Activated T-cell treated with anti-CD3 and anti-CD28 coated beads for 1 hour (primary cell): ENCODE results near the gene LYRM2.
A peak's percentile ranks its signal among the peaks of the same experiment; 100 is the strongest.

Source experiments
- DNase-seq: peaks from one replicate; pipeline ENCODE4 v3.0.0-alpha.2; 2020; ENCODE audit warnings: low read depth

The LYRM2 gene, protein sequence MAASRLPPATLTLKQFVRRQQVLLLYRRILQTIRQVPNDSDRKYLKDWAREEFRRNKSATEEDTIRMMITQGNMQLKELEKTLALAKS

DNA sequence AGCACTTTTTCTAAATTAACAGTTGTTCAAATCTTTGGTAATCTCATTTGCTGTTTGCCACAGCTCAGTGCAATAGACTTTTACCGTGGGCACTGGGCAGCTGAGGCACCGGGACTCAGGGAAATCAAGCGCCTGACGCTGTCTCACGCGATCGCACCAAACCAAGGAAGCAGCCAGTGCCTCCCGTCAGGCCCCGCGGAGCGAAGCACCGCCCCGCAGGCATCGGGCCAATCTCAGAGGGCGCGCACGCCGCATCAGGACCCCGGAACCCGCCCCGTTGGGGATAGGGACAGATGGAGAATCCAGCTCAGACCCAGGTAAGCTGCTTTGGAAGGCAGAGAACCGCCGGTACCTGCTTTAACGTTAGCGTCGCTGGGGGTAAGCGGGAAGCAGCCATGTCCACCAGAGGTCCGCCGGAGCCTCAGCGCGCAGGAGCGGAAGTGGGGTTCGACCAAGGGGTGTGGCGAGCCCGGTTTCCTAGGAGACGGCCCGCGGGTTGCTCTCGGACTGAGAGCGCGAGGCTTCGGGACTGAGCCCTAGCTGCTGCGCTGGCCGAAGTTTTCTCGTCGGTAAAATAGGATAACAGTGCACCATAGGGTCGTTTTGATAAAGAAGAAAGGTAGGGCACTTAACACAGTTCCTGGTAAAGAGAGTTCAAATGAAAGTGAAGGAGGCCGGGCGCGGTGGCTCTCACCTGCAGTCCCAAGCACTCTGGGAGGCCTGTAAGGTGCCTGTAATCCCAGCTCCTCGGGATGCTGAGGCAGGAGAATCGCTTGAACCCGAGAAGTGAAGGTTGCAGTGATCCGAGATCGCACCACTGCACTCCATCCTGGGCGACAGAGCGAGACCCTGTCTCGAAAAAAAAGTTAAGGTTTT is at the start of gene LYRM2:
Gene LYRM2, minus strand, starts transcription at position 428 of the 876 bp plus-strand sequence. Its CDS starts 31 bp downstream, at position 397.
- DNase-seq = peak; percentile 85

DNA sequence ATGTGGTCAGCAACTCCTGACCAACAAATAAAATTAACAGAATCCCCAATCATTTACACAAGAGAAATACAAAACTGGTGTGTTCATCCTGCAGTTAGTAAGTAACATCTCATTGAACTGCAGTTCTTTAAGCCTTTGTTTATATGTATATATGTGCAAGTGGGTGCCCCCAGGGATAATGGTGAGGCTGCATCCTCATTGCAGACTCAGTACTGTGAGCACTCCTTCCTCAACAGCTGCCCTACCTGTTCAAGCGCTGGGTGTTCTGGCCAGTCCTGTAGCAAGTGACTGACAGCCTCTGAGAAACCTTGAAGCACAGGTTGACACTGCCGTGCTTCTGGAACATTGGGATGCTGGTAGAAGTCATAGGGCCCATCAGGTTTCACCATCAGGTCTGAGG is 49.8 kb upstream of the LYRM2 start:
- no peak for DNase-seq

DNA sequence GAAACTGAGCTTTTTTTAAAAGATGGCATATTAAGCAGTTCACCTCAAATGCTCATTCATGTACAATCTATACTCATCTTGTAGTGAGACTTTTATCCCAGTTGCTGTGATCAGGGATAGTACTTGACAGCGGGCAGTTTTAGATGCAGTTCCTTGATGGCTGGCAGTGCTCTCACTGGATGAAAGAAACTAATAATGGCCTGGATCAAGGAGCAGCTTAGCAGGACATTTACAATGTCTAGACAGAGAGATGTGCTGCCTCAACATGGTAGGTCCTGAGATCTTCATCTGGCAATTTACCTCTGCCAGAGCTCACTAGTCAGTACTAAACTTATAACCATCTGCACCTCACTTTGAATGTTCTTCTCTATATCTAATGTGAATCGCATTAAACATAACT is 46.8 kb upstream of the LYRM2 start:
- DNase-seq = no peak

DNA sequence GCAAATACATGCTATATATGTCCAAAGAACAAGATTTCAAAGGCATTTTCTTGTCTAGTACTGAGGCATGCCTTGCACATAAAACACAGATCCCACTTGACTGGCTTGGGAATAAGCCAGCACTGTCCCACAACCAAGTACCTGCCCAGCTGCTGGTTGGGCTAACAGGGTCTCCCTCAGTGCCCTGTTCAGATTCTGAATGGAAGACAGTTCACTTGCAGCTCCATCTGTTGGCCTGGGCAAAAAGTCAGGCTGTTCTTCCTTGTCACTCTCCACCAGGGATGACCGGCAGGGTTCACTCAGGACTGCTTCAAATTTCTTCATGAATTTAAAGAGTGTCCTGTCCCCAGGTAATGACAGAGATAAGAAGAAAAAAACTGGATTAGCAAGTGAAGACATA is 44.4 kb upstream of the LYRM2 start:
- DNase-seq = no peak

DNA sequence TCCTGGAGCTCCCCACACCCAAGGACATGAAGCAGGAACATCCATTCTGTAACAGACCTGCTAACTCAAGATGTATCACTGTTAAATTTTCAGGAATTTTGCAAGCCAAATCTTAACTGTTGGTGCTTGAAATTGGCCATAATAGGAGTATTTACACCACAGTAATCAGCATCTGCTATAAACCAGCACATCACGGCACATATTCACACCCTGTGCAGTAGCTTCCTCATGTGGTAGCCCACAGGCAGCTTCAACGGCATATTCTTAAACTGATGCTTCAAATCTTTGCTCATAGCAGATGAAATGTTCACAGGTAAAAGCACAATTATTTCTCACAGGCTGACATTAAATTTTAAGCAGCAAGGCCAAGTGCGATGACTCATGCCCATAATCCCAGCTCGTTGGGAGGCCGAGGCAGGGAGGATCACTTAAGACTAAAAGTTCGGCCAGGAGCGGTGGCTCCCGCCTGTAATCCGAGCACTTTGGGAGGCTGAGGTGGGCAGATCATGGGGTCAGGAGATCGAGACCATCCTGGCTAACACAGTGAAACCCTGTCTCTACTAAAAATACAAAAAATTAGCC is 43.5 kb upstream of the LYRM2 start:
- DNase-seq = no peak

DNA sequence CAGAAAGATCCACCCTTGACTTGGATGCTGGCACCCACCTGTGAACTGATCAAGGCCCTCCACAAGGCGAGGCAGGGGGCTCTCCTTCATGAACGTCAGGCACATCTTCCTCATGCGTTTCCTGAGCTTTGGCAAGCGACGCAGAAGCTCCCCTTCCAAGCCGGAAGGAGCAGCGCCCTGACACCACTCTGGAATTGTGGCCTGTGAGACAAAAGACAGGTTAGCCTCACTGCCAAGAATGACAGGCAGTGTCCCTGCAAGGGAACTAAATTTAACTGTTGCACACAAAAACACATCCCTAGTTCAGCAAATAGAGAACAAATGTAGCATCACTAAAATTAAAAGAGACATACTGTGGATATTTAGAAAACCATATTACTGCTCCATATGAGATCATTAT is 42.0 kb upstream of the LYRM2 start:
- DNase-seq = no peak

DNA sequence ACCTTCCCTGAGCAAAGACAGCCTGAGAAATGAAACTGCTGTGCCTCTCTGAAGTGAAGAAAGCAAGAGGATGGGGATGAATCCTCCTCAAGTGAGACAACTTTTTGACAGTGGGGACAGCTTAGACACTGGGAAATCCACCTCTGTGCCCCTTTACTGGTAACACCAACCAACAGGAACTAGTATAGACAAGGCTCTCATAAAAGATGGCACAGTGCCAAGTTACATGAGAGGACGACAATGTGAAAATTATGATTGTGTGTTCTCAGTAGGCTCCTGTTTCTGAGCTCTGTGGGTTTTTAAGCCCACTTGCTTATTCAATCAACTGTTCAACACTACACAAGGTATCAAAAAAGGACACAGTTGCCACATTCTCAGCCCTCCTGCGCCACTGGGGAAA is 41.6 kb upstream of the LYRM2 start:
- no peak for DNase-seq

DNA sequence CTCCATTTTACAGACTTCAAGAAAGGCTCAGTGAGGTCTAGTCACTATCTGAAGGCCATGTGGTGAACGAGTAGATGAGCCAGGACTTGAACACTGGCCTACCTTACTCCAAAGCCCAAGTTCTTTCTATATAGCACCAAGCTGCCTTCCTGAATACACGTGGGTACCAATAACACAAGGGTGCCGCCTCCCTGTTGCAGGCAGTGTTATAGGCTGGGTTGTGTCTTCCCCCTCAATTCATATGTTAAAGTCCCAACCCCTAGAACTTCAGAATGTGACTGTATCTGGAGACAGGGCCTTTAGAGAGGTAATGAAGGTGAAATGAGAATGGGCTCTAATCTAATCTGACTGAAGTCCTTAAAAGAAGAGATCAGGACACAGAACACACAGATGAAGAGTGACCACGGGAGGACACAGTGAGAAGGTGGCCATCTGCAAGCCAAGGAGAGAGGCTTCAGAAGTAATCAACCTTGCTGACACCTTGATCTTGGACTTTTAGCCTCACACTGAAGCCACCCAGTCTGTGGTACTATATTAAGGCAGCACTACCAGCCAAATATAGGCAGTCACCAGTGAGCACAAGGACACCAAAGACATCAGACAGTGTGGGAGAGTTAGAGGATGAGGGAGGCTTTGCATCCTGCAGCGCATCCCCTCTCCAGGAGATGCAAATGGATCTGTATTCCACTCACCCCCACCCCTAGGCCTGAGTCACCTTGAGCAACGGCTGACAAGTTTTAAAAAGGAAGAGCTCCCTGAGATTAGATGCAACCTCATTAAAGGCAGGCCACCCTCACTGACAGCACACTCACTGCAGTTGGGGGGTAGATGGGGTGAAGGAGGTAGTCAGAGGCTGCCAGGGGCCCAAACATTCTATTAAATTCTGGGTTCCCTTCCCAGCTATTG is 40.9 kb upstream of the LYRM2 start:
- DNase-seq = no peak

DNA sequence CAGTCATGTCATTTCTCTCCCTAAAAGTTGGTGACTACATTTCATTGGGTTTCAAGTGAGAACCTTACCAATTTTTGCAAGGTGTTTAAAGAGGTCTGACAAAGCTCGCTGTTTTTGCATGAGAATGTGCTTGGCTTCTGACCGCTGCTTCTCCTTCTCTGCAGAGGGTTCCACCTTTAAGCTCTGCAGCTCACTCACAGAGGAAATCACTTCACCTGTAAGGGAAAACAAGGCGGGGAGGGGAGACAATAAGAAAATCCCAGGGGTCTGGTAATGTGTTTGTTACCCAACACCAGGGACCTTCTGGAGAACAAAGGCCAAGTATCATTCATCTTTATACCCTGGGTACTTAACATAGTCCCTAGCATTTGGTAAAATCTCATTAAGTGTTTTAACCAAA is 40.0 kb upstream of the LYRM2 start:
- no peak for DNase-seq

DNA sequence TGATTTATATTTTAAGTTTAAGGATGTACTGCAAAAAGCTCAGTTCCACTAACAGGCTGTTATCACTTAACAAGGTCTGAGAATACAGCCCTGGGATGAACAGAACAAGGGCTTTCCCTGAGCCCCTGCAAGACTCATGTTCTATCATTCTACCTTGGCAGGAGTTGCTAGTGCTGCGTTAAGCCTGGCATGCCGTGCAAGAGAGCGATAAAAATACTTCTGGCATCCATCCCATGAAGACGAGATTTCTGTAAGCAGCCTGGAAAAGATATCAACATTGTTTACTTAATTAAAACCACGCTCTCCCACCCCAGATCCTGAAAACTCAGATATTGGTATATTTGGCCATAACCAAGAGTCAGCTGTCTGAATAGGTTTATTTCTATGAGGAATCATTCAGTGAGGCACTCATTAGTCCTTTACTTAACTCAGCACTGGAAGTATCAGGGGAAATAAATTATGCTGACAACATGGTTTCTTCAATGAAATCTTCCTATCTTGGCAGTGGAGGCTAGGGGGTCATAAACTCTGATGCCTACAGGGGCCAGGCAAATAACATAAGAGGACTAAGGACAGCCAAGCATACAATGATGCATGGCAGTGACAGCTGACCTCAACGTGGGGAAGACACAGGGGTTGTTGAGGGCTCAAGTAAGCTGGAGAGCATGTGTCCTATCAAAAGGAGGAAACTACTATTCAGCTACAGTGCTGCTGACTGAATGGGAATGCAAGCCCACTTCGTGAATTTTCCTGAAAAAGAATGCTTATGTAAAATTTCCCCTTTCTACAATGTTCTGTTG is 37.6 kb upstream of the LYRM2 start:
- DNase-seq = no peak

DNA sequence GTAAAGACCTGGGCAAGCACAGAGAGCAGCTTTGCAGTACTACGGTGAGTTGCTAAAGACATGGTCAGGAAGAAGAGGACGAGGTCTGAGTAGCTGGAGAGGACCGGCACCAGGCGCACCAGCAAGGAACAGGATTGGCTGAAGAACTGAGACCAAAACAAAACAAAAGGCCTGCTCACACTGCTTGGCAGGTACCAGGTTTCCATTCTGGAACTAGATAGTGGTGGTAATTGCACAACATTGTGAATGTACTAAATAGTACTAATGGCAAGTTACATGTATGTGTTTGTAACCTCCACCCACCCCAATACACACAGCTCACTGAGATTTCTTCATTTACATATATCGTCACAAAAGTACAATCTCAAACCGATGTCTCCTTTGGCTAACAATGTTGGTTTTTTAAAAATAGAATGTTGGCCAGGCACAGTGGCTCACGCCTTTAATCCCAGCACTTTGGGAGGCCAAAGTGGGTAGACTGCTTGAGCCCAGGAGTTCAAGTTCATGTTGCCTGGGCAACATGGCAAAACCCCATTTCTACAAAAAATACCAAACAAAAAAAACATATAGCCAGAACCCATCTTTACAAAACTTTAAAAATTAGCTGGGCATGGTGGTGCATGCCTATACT is 32.5 kb upstream of the LYRM2 start:
- DNase-seq = no peak

DNA sequence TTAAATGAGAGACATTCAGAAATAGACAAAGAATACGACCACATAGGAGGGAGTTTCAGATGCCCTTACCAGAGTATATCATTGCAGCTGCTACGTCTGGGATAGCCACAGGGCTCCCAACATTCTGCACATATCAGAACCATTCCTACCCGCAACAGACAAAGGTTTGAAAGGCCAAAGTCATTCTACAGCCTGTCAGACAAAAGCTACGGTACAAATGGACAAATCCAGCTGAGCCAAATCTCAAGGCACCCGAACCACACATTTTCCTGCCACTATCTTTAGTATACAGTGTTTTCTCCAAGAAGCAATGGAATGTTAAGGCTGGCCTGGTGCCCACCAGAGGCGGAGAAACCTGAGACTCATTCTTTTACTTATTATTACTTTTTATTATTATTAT is 30.5 kb upstream of the LYRM2 start:
- DNase-seq = no peak

DNA sequence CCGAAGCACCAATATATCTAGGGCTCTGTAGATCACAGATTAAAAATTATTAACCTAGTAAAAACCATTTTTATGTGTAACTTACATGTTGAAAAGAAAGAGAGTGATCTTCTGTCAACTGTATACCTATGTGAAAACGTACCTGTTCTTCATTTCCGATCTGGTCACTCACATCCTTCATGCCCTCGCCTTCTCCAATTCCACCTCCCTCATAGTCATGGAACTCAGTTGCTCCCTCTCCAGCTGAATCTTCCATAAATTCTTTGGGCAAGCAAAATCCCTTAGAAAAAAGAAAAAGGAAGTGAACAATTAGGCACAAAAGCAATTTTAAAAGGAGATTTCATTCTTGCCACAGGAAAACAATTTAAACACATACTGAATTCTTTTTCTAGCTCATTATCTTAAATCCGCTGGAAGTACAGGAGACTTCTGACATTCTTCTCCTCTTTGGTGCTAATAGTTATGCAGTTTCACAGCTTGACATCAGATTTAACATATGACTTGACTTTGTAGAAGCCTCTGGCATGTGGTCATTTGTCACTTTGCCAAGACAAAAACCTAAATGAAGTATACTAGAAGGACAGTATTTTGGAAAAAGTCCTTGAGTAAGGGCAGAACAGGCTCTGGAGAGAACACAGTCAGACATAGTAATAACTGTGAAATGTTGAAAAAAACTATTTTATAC is 29.5 kb upstream of the LYRM2 start:
- DNase-seq = no peak

DNA sequence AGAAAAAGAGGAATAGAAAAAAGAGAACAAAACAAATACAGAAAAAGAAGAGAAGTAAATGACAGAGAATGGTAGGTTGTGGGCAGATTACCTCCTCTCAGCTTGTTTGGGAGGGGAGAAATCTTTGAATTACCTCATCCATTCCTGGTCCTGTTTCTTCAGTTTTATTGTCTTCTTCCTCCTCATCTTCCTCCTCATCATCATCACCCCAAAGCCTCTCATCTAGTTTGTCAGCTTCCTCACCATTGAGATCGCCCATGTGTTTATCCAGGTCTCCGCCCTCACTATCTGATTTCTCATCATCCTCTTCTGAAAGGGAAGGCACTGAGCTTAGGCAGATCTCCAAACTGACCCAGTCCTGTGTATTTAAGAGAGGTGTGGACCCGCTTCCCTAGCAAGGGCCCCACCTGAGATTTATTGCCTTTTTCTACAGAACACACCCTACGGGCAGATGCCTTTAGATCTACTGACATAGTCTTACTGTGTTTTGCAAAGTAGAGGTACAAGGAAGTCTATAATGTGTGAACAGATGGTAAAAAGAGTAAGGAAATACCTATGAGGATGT is 24.2 kb upstream of the LYRM2 start:
- no peak for DNase-seq

DNA sequence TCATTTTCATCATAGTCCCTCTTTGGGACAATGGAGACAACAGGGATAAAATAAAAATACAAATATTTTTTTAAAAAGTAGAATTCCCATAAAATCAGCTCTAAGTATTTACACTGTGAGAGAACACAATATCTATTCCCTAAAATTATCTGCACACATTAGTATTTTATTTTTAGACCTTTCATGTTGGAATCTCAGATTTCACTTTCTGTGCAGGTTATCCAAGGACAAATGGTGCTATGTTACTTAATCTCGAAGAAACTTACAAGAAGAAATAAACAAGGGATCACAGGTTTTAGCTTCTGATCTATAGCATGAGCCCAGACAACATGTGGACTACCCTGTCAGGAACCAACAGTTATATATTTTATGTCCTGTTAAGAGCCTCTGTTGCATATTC is 23.0 kb upstream of the LYRM2 start:
- no peak for DNase-seq

DNA sequence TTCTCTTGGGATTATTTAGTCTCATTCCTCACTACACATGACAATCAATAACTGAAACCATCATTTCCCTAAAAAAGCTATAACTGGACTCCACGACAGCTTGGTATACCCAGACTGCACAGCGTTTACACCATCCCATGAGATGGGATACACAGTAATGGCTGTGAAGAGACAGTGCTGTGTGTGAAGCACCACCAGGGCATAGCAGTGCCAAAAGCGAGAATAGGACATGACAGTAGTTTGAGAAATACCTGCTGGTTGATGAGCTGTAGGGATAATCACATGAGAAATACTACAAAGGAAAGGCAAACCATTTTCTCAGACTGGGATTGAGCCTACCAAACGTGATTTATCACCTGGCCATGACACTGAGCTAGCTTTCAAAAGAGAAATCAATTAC is 22.4 kb upstream of the LYRM2 start:
- DNase-seq = no peak

DNA sequence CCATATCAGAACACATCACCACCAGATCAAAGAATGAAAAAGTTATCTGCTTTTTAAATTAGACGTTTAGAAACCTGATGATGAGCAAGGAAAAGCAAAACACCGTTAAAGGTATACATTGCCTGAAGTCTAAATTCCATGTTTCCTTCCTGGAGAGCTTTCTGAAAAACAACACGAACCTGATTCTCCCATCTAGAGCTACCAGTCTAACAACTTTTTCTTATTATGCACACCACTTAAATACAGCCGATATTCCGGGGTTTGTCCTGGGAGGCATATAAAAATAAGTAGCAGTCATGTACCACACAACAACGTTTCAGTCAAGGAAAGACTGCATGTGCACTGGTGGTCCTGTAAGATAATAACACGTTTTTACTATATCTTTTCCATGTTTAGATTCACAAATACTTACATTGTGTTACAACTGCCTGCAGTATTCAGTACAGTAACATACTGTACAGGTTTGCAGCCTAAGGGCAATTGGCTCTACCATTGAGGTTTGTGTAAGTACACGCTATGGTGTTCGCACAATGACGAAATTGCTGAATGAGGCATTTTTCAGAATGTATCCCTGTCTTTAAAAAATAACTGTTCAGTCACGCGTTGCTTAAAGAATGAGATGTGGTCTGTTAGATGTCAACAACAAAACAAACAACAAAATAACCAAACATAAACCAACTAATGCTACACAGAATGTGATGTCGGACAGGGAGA is 19.1 kb upstream of the LYRM2 start:
- no peak for DNase-seq

DNA sequence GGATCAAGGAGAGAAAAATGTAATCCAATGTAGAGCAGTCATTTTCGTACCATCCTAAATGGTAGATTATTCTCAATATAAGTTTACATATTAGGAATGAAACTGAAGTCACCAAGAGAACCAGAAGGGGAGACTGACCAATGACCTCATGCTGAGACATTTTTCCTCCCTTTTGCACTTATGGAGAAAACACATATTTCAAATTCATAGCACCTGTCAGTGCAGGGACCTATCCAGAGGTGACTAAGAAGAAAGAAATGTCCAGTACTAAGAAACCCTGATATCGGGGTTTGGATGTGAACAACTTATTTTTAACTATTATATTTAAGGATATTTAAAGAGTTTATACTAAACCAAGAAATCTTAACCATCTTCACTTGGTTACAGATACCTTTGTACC is 16.6 kb upstream of the LYRM2 start:
- no peak for DNase-seq

DNA sequence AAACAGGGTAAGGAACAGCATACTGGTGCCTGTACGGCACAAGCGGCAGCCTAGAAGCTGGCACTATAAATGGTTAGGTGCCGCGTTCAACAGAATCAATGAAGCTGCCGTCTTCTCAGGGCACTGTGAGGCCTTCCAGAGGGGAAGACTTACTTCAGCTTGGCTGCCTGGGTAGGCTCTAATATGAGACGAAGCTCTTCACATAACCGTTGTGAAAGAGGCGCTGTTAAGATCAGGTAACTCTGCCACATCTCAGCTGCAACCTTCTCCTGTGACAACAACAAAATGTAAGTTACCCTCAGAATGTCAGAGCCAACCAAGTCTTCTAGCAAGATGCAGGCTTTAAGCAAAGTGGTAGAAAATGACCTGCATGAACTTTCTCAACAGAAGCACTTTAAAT is 12.0 kb upstream of the LYRM2 start:
- no peak for DNase-seq

DNA sequence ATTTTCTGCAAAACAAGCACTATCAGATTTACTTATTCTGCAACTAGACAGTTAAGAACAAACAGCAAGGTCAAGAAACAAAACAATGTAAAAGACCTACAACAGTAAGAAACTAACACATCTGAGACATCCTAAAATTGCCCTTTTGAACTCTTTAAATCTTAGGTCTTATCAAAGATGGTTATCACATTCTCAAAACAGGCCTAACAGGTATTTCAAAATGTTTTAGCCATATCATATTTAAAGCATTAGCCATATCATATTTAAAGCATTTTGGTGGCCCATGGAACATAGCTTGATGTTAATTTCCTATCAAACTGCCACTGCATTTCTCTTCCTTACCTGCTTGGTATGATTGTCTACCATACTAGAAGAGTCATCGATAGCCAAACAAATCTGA is 11.1 kb upstream of the LYRM2 start:
- no peak for DNase-seq
